GM12872 (cell line): ENCODE results near the gene ASAP2.

Experiments used
- CTCF ChIP-seq: IDR thresholded peaks from 3 replicates; pipeline ENCODE4 v1.5.1; 2011; ENCODE audit warnings: low read depth, mild to moderate bottlenecking, low read length, moderate library complexity; ENCODE audit not compliant: insufficient read depth

Gene ASAP2

GRCh38 chr2:9269295-9269694, 62.7 kb downstream of the ASAP2 start:
- no peak for TF ChIP-seq CTCF

GRCh38 chr2:9269695-9270360, 63.2 kb downstream of the ASAP2 start:
- no peak for TF ChIP-seq CTCF

GRCh38 chr2:9271091-9271490, 64.5 kb downstream of the ASAP2 start:
- TF ChIP-seq CTCF = no peak

GRCh38 chr2:9271691-9272090, 65.1 kb downstream of the ASAP2 start:
- no peak for TF ChIP-seq CTCF

- no peak for TF ChIP-seq CTCF
Observed at GRCh38 chr2:9273486-9274130, 67.0 kb downstream of the ASAP2 start.

GRCh38 chr2:9274701-9275343, 68.2 kb downstream of the ASAP2 start:
- no peak for TF ChIP-seq CTCF

GRCh38 chr2:9275399-9275798, 68.8 kb downstream of the ASAP2 start:
- TF ChIP-seq CTCF = no peak
